Astrocyte of the hippocampus (primary cell): ENCODE data around the gene EXOC8.

Source experiments
- DNase-seq: peaks from one replicate; pipeline ENCODE4 v3.0.0; 2011; ENCODE audit warnings: low read depth, low spot score

Gene EXOC8

DNA sequence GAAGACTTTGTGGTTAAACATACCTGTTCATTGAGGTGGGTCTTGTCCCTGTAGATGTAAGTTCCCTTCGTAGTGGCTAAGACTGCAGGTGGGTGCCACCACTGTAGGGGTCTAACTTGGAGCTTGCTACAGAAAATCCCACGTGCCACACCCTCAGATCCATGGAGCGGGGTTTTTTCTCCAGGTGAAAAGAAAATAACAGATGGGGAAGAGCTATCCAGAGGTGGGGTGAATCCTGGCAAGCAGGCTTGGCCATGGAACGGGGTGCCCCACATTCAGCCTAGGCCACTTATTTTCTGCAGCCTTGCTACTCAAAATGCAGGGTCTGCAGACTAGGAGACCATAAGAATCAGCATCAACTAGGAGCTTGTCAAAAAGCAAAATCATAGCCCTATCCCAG is 24.0 kb downstream of the EXOC8 start:
- no peak for DNase-seq

GRCh38 chr1:231312432-231312788 is 25.2 kb downstream of the EXOC8 start:
- DNase-seq = no peak

- no peak for DNase-seq
Measured at GRCh38 chr1:231311720-231312431, 25.8 kb downstream of the EXOC8 start.

DNA sequence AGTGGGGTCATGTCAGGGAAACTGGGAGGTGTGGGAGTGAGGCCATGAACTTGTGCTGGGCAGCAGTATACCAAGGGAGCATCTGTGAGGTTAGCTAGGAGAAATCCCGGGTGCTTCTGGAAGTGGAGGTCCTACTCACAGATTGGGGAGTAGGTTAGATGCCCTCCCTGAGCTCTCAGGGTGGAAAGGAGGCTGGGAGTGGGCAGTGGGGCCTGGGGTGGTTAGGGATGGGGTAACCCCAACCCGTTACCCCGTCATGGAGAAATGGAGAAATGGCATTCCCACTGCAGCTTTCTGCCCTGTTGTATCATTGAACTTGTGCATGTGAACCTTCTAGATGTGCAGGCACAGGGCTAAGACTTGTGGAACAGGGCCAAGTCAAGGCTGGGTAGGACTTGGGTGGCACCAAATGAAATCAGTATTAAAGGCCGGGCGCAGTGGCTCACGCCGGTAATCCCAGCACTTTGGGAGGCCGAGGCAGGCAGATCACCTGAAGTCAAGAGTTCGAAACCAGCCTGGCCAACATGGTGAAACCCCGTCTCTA is 27.2 kb downstream of the EXOC8 start:
- no peak for DNase-seq

DNA sequence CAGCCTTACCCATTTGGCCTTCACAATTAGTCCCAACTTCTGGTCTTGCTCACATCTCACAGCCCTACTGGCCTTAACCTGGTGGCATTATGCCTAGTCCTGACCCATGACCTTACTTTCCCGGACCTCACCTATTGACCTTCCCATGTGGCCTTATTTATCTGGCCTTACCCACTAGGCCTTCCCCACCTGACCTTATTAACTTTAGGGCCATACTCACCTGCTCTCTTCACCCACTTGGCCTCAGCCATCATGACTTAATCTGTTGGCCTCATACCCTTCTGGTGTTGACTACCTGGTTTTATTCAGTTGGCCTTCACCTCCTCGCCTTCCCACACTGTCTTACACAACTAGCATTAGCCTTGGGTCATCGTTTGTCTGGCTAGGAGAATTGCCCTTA is 35.7 kb downstream of the EXOC8 start:
- no peak for DNase-seq

DNA sequence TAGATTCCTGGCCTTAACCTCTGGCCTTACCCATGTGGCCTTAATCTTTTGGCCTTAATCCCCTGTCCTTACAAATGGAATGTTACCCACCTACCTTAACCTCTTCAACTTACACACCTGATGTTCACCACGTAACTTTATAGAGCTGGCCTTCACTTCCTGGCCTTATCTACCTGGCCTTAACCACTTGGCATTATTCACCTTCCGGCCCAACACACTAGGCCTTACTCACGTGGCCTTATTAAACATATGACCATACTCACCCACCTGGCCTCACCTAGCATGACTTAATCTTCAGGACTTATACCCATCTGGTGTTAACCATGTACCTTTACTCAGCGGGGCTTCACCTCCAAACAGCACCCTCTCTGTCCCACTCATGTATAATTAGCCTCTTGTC is 41.7 kb downstream of the EXOC8 start:
- no peak for DNase-seq

DNA sequence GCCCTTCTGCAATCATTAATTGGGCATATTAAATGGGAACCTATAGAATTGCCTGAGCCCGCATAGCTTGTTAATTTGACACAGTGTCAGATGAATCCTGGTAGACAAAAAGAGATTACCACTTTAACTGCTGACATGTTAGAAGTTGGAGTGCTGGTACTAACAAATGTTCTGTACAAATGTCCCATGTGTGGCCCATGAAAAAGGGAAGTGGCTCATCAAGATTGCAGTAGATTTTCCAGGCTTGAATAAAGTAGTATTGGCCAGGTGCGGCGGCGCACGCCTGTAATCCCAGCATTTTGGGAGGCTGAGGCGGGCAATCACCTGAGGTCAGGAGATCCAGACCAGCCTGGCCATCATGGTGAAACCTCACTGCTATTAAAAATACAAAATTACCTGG is 51.0 kb downstream of the EXOC8 start:
- DNase-seq = no peak

DNA sequence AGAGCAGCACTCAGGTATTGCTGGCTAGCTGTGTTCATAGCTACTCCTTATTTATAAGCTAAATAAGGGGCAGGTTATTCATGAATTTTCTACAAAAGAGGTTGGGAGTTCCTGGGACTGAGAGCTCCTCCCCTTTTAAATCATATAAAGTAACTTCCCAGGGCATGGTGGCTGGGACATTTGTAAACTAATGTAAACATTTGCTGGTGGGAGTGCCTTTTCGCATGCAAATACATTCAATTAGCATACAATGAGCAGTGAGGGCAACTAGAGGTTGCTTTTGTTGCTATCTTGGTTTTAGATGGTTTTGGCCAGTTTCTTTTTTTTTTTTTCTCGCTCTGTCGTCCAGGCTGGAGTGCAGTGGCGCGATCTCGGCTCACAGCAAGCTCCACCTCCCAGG is 53.2 kb downstream of the EXOC8 start:
- no peak for DNase-seq
